ENCODE measurements around the gene SH3BP5. TPM values are rescaled to one million over a fixed set of nuclear protein-coding genes. Genes with fewer than 3 reads are reported as not detected.

The SH3BP5 gene
- total RNA-seq, 6 experiments from 2014 or later: 8.9 to 19.2 (median 13.8) TPM

DNA sequence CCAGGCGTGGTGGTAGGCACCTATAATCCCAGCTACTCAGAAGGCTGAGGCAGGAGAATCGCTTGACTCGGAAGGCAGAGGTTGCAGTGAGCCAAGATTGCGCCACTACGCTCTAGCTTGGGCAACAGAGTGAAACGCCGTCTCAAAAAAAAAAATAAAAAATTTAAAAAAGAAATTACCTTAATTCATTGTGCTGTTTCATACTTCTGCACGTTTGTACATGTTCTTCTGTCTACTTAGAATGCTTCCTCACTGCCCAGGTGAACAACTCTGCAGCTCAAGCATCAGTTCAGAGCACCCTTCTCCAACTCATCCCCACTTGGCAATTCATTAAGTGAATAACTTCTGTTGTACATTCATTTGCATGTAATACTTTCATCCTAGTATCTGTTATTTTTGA lies 112.3 kb downstream of the SH3BP5 start:
- H3K27me3 ChIP-seq: no peaks in the 10 kb centered on the region
- no peaks in the 10 kb centered on the region for H3K4me1 ChIP-seq
- ATAC-seq: no peak
- H3K27ac ChIP-seq: no peak overlapping the region
- peaks cover 4 to 69% (median 28%) of the 10 kb centered on the region in 4 donors for H3K36me3 ChIP-seq
- H3K4me3 ChIP-seq: no peak overlapping the region
- no peaks in the 10 kb centered on the region for H3K9me3 ChIP-seq
- TF ChIP-seq, protein P1, sequence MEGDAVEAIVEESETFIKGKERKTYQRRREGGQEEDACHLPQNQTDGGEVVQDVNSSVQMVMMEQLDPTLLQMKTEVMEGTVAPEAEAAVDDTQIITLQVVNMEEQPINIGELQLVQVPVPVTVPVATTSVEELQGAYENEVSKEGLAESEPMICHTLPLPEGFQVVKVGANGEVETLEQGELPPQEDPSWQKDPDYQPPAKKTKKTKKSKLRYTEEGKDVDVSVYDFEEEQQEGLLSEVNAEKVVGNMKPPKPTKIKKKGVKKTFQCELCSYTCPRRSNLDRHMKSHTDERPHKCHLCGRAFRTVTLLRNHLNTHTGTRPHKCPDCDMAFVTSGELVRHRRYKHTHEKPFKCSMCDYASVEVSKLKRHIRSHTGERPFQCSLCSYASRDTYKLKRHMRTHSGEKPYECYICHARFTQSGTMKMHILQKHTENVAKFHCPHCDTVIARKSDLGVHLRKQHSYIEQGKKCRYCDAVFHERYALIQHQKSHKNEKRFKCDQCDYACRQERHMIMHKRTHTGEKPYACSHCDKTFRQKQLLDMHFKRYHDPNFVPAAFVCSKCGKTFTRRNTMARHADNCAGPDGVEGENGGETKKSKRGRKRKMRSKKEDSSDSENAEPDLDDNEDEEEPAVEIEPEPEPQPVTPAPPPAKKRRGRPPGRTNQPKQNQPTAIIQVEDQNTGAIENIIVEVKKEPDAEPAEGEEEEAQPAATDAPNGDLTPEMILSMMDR (IDR thresholded peaks at IDR 0.05): no peak
- no peak for TF ChIP-seq POLR2A (IDR thresholded peaks at IDR 0.05)
- intact Hi-C loops (cut with DNase I): no loop called here
- no peak for DNase-seq
- WGBS (ENCODE audit: insufficient coverage, low coverage, low lambda C conversion rate, missing lambda C conversion rate): 62% methylated on average over 8 of the region's 8 CpGs

DNA sequence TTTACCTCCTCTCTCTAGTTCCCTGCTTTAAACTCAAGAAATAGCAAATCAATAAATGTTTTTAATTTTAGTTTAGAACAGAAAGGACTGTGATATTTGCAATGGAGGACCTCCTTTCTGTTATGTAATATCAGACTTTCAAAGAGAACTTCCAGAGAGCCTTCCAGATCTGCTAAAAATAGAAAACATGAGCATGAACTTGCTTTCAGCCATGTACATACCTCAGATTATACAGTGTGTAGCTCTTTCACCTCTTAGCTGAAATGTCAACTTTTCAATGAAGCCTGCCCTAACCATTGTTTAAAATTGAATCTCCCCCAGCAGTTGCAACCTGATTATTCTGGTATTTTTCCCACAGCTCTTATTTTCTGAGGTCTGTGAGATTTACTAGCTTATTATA lies 113.7 kb downstream of the SH3BP5 start:
- no peak for DNase-seq
- ATAC-seq: no peak
- TF ChIP-seq, protein P1 (IDR thresholded peaks at IDR 0.05): no peak
- H3K9me3 ChIP-seq: no peaks in the 10 kb centered on the region
- H3K4me1 ChIP-seq: no peaks in the 10 kb centered on the region
- H3K36me3 ChIP-seq: peaks cover 4 to 56% (median 28%) of the 10 kb centered on the region in 4 donors
- H3K4me3 ChIP-seq: no peak overlapping the region
- no peaks in the 10 kb centered on the region for H3K27me3 ChIP-seq
- intact Hi-C loops (cut with DNase I): no loop called here
- H3K27ac ChIP-seq: no peak overlapping the region

DNA sequence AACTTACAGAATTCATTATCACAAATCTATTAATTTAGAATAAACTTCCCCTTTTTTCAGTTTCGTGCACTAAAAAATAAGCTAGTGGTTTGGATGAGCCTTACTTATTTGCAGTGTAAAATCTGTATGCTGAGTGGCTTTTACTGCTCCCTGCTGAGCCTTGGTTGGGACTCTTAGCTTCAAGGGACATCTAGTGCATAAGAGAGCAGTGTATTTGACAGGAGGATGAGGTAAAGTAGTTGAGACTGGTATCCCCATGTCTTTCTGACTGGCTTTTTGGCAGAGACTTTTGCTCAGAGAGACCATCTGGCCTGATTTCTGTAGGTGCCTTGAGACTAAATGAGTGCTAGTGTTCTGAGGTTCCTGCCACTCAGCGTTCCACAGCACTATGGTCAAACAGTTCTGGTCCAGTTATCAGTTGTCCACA lies 114.5 kb downstream of the SH3BP5 start:
- no peak for TF ChIP-seq POLR2A (IDR thresholded peaks at IDR 0.05)
- TF ChIP-seq, protein P1 (IDR thresholded peaks at IDR 0.05): no peak
- no peak for ATAC-seq
- Histone ChIP-seq H3K4me1 (no peaks in the 10 kb centered on the region), H3K27ac (no peak overlapping the region), H3K4me3 (no peak overlapping the region), H3K36me3 (peaks cover 4 to 55% (median 28%) of the 10 kb centered on the region in 4 donors), H3K27me3 (no peaks in the 10 kb centered on the region), H3K9me3 (no peaks in the 10 kb centered on the region)
- intact Hi-C loops (cut with DNase I): no loop called here
- 57% methylated on average over 2 of the region's 2 CpGs for WGBS (ENCODE audit: insufficient coverage, low coverage, low lambda C conversion rate, missing lambda C conversion rate)
- no peak for DNase-seq

DNA sequence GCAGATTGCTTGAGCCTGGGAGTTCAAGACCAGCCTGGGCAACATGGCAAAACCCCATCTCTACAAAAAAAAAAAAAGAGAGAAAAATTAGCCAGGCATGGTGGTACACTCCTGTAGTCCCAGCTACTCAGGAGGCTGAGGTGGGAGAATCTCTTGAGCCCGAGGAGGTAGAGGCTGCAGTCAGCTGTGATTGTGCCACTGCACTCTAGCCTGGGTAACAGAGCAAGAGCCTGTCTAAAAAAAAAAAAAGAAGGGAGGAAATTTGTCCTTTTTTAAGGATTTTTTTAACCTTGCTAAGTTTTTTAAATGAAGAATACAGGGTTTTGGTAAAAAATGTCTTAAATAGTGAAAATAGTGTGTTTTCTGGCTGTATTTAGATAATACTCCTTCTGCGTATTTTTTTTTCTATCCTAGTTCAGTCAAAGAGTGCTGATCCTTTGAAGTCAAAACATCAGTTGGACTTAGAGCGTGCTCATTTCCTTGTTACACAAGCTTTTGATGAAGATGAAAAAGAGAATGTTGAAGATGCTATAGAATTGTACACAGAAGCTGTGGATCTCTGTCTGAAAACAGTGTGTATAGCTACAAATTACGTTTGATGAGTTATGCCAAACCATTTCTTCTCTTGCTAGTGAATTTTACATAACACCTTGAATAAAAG lies 115.2 kb downstream of the SH3BP5 start:
- Histone ChIP-seq H3K27me3 (no peaks in the 10 kb centered on the region), H3K4me3 (no peak overlapping the region), H3K9me3 (no peaks in the 10 kb centered on the region), H3K4me1 (no peaks in the 10 kb centered on the region), H3K36me3 (peaks cover 2 to 52% (median 28%) of the 10 kb centered on the region in 4 donors), H3K27ac (no peak overlapping the region)
- intact Hi-C loops (cut with DNase I): no loop called here
- ATAC-seq (no peak), DNase-seq (no peak)
- no peak for TF ChIP-seq POLR2A (IDR thresholded peaks at IDR 0.05)
- TF ChIP-seq, protein P1 (IDR thresholded peaks at IDR 0.05): no peak
- WGBS (ENCODE audit: insufficient coverage, low coverage, low lambda C conversion rate, missing lambda C conversion rate): 84% methylated on average over 4 of the region's 4 CpGs
